ENCODE results near the gene DNAJC5. TPM values are rescaled to one million over a fixed set of nuclear protein-coding genes. Genes with fewer than 3 reads are reported as not detected.
A peak's percentile ranks its signal among the peaks of the same experiment; 100 is the strongest.

Gene DNAJC5
- total RNA-seq, 2 experiments from 2014 or later, result 44.4 to 51.9 TPM

GRCh38 chr20:63979229-63979556 lies 84.3 kb downstream of the DNAJC5 start:
- CTCF ChIA-PET, result interaction anchor here (1.8 to 4.5 kb wide), 10 partner anchors 11 to 104 kb away, joined by 6 to 190 read pairs (median 10); partner anchors contain the start of genes C20orf204, SOX18 and TCEA2
- Mint-ChIP-seq H3K4me3 (peak overlapping the region; percentile 62), H3K4me1 (peaks cover 61% of the 10 kb centered on the region), H3K27me3 (no peaks in the 10 kb centered on the region), H3K36me3 (peaks cover 24% of the 10 kb centered on the region), H3K9me3 (ENCODE audit: low read depth) (no peaks in the 10 kb centered on the region), H3K27ac (peak overlapping the region; percentile 92)
- DNase-seq (no peak), ATAC-seq (no peak)

GRCh38 chr20:63979557-63980316 lies 84.8 kb downstream of the DNAJC5 start, which contains the start of gene SAMD10:
SAMD10 (minus strand) TSS chr20:63979642; CDS start chr20:63979467, 175 bp downstream.
- peaks cover 27% of the 10 kb centered on the region for H3K36me3 Mint-ChIP-seq
- DNase-seq (peak; percentile 79), ATAC-seq (peak; percentile 20)
- H3K4me1 Mint-ChIP-seq, result peaks cover 64% of the 10 kb centered on the region
- H3K4me3 Mint-ChIP-seq, result peak within 1 kb of the TSS; percentile 92
- no peaks in the 10 kb centered on the region for H3K9me3 Mint-ChIP-seq (ENCODE audit: low read depth)
- CTCF ChIA-PET, result interaction anchor here (0.7 to 4.5 kb wide), 27 partner anchors 11 to 442 kb away, joined by 3 to 190 read pairs (median 6); partner anchors contain the start of genes ARFRP1, C20orf204, OPRL1 and RGS19
- peak within 1 kb of the TSS; percentile 99 for H3K27ac Mint-ChIP-seq
- H3K27me3 Mint-ChIP-seq, result no peaks in the 10 kb centered on the region

GRCh38 chr20:63980317-63980805 lies 85.4 kb downstream of the DNAJC5 start:
- Mint-ChIP-seq H3K27ac (peak overlapping the region; percentile 99), H3K36me3 (peaks cover 27% of the 10 kb centered on the region), H3K4me1 (peaks cover 61% of the 10 kb centered on the region), H3K4me3 (peak overlapping the region; percentile 92), H3K9me3 (ENCODE audit: low read depth) (no peaks in the 10 kb centered on the region), H3K27me3 (no peaks in the 10 kb centered on the region)
- peak; percentile 24 for ATAC-seq
- DNase-seq, result peak; percentile 74
- CTCF ChIA-PET, result interaction anchor here (0.7 to 4.5 kb wide), 29 partner anchors 9 to 443 kb away, joined by 3 to 190 read pairs (median 6); partner anchors contain the start of genes ARFRP1, C20orf204, OPRL1 and RGS19

GRCh38 chr20:63980806-63981728 lies 86.1 kb downstream of the DNAJC5 start, which contains the start of gene PRPF6:
PRPF6 (plus strand) TSS chr20:63981132; CDS start chr20:63981246, 114 bp downstream.
- Mint-ChIP-seq H3K4me3 (peak within 1 kb of the TSS; percentile 92), H3K27ac (peak within 1 kb of the TSS; percentile 99), H3K9me3 (ENCODE audit: low read depth) (no peaks in the 10 kb centered on the region), H3K4me1 (peaks cover 59% of the 10 kb centered on the region), H3K36me3 (peaks cover 30% of the 10 kb centered on the region), H3K27me3 (no peaks in the 10 kb centered on the region)
- CTCF ChIA-PET, result interaction anchor here (0.7 to 4.5 kb wide), 31 partner anchors 7 to 339 kb away, joined by 3 to 190 read pairs (median 6); partner anchors contain the start of genes ARFRP1, C20orf204, OPRL1 and RGS19
- DNase-seq (peak; percentile 97), ATAC-seq (peak; percentile 64)

- peak overlapping the region; percentile 27 for H3K27ac Mint-ChIP-seq
- H3K27me3 Mint-ChIP-seq, result no peaks in the 10 kb centered on the region
- H3K9me3 Mint-ChIP-seq (ENCODE audit: low read depth), result no peaks in the 10 kb centered on the region
- CTCF ChIA-PET, result interaction anchor here (1.2 to 4.5 kb wide), 7 partner anchors 9 to 446 kb away, joined by 3 to 190 read pairs (median 3); partner anchors contain the start of genes C20orf204 and PTK6
- H3K4me1 Mint-ChIP-seq, result peaks cover 42% of the 10 kb centered on the region
- no peak for DNase-seq
- peaks cover 32% of the 10 kb centered on the region for H3K36me3 Mint-ChIP-seq
- peak overlapping the region; percentile 28 for H3K4me3 Mint-ChIP-seq
- ATAC-seq, result no peak
Measured at GRCh38 chr20:63982937-63983336, 88.0 kb downstream of the DNAJC5 start.

Small RNA genes within 50 kb of the gene (microRNA-seq; reads per million reads assigned to microRNA genes)
- gene MIR1914, result 3.4 reads per million
- gene MIR647, result not detected
- not detected for gene MIR941-1
- not detected for gene MIR941-2
- gene MIR941-3, result not detected
- not detected for gene MIR941-4
- gene MIR941-5, result not detected

Other genes with a start within 250 kb of the DNAJC5 start
- 10 to 100 TPM in 1 of 2 experiments, 1 to 10 TPM in 1; 8.0 to 15.9 TPM for gene STMN3, start 241.7 kb upstream of the DNAJC5 start, total RNA-seq
- gene RTEL1, start 236.8 kb upstream of the DNAJC5 start, total RNA-seq, result 10 to 100 TPM; 50.0 to 53.6 TPM
- gene TNFRSF6B, start 198.5 kb upstream of the DNAJC5 start, total RNA-seq, result not detected
- 10 to 100 TPM; 62.6 to 62.7 TPM for gene ARFRP1, start 187.2 kb upstream of the DNAJC5 start, total RNA-seq
- gene ZGPAT, start 187.1 kb upstream of the DNAJC5 start, total RNA-seq, result 10 to 100 TPM; 38.8 to 54.6 TPM
- 100 to 1,000 TPM in 1 of 2 experiments, 10 to 100 TPM in 1; 49.2 to 138 TPM for gene LIME1, start 158.5 kb upstream of the DNAJC5 start, total RNA-seq
- gene SLC2A4RG, start 155.3 kb upstream of the DNAJC5 start, total RNA-seq, result 100 to 1,000 TPM in 1 of 2 experiments, 10 to 100 TPM in 1; 69.9 to 111 TPM
- under 1 TPM; 0.15 to 0.84 TPM for gene ZBTB46, start 63.9 kb upstream of the DNAJC5 start, total RNA-seq
- gene ABHD16B, start 33.6 kb upstream of the DNAJC5 start, total RNA-seq, result not detected
- 10 to 100 TPM; 33.5 to 46.2 TPM for gene TPD52L2, start 29.9 kb upstream of the DNAJC5 start, total RNA-seq
- gene UCKL1, start 61.3 kb downstream of the DNAJC5 start, total RNA-seq, result 10 to 100 TPM; 41.1 to 41.9 TPM
- gene ZNF512B, start 74.8 kb downstream of the DNAJC5 start, total RNA-seq, result 10 to 100 TPM; 13.5 to 18.2 TPM
- gene SAMD10, start 84.5 kb downstream of the DNAJC5 start, total RNA-seq, result 10 to 100 TPM; 26.0 to 33.4 TPM
- 10 to 100 TPM; 77.5 to 80.6 TPM for gene PRPF6, start 86.0 kb downstream of the DNAJC5 start, total RNA-seq
- 10 to 100 TPM; 17.5 to 19.0 TPM for gene C20orf204, start 141.1 kb downstream of the DNAJC5 start, total RNA-seq
- gene SOX18, start 154.5 kb downstream of the DNAJC5 start, total RNA-seq, result 1 to 10 TPM in 1 of 2 experiments, under 1 TPM in 1; 0.20 to 1.8 TPM
- 10 to 100 TPM; 54.3 to 57.4 TPM for gene TCEA2, start 168.1 kb downstream of the DNAJC5 start, total RNA-seq
- gene RGS19, start 184.4 kb downstream of the DNAJC5 start, total RNA-seq, result 100 to 1,000 TPM in 1 of 2 experiments, 10 to 100 TPM in 1; 84.5 to 119 TPM
- gene OPRL1, start 185.0 kb downstream of the DNAJC5 start, total RNA-seq, result under 1 TPM; 0.75 to 0.99 TPM
- not detected for gene LKAAEAR1, start 189.3 kb downstream of the DNAJC5 start, total RNA-seq
- not detected for gene NPBWR2, start 212.4 kb downstream of the DNAJC5 start, total RNA-seq

All from activated CD8-positive, alpha-beta memory T cell treated with anti-CD3 and anti-CD28 coated beads, Interleukin-2, amount 10 ng/mL, durations not matched to agents 7 days and 5 days (primary cell).